HepG2 (cell line): ENCODE results near the gene PSKH1. TPM values are rescaled to one million over a fixed set of nuclear protein-coding genes. Genes with fewer than 3 reads are reported as not detected.

Experiments used
- ATF4 ChIP-seq, 2 experiments: fragments of 450-650 bp in 1 of 2; sonication (generic) in 1 of 2; formaldehyde crosslinking; IDR thresholded peaks; 2 replicates each; pipeline versions ENCODE4 v1.5.0 to v1.8.0; 2020 to 2022; ENCODE audit warnings: mild to moderate bottlenecking in 1 of 2, missing genetic modification reagents in 1 of 2
- CAMTA2 ChIP-seq: sonication (generic); formaldehyde crosslinking; IDR thresholded peaks from 2 replicates; pipeline ENCODE4 v1.4.0; 2020; ENCODE audit warnings: mild to moderate bottlenecking, missing genetic modification reagents, borderline replicate concordance
- MTA1 ChIP-seq: sonication (generic); formaldehyde crosslinking; IDR thresholded peaks from 2 replicates; pipeline ENCODE4 v1.4.0; 2020; ENCODE audit warnings: missing genetic modification reagents, mild to moderate bottlenecking, borderline replicate concordance
- PAXIP1 ChIP-seq: sonication (generic); formaldehyde crosslinking; conservative IDR thresholded peaks from 2 replicates; pipeline ENCODE4 v1.4.0; 2020; ENCODE audit warnings: mild to moderate bottlenecking, missing genetic modification reagents, moderate library complexity
- POLR2A ChIP-seq, 2 experiments: IDR thresholded peaks; 2 replicates each; pipeline ENCODE4 v1.6.1; 2011; ENCODE audit warnings: low read depth in 2 of 2, low read length in 2 of 2, mild to moderate bottlenecking in 1 of 2, moderate library complexity in 1 of 2; ENCODE audit not compliant: insufficient read depth in 1 of 2
- RAD51 ChIP-seq: fragments of 450-650 bp; IDR thresholded peaks from 2 replicates; pipeline ENCODE4 v1.6.1; 2016; ENCODE audit warnings: borderline replicate concordance
- RNF2 ChIP-seq: fragments of 450-650 bp; conservative IDR thresholded peaks from 2 replicates; pipeline ENCODE4 v1.6.1; 2016; ENCODE audit warnings: low read depth
- TIGD3 ChIP-seq: sonication (generic); formaldehyde crosslinking; IDR thresholded peaks from 2 replicates; pipeline ENCODE4 v1.5.1; 2020; ENCODE audit warnings: mild to moderate bottlenecking, missing genetic modification reagents, borderline replicate concordance
- ZBED4 ChIP-seq: sonication (generic); formaldehyde crosslinking; IDR thresholded peaks from 2 replicates; pipeline ENCODE4 v1.4.0; 2020; ENCODE audit warnings: missing genetic modification reagents, borderline replicate concordance
- ZNF382 ChIP-seq: sonication (generic); formaldehyde crosslinking; IDR thresholded peaks from 2 replicates; pipeline ENCODE4 v1.5.0; 2020; ENCODE audit warnings: missing genetic modification reagents, mild to moderate bottlenecking, borderline replicate concordance
- ZNF567 ChIP-seq: sonication (generic); formaldehyde crosslinking; IDR thresholded peaks from 2 replicates; pipeline ENCODE4 v1.8.1; 2023; ENCODE audit warnings: mild to moderate bottlenecking, missing genetic modification reagents, borderline replicate concordance
- ZSCAN29 ChIP-seq: sonication (generic); formaldehyde crosslinking; conservative IDR thresholded peaks from 2 replicates; pipeline ENCODE4 v1.4.0; 2020; ENCODE audit warnings: mild to moderate bottlenecking, missing genetic modification reagents
- polyA plus RNA-seq, 8 experiments: library from polyadenylated mRNA; depleted of rRNA in 3 of 8; stranded (reverse) in 7 of 8; unstranded in 1 of 8; fragments of >200 nt; fragmentation: Illumina TruSeq in 4 of 8; extraction: Trizol in 4 of 8; gene quantifications; 2 replicates each; pipeline versions ENCODE4 v1.2.1 to v1.2.3, GENCODE V29; 2011 to 2016; ENCODE audit warnings: low read depth in 4 of 8, missing spikeins in 1 of 8, mixed read lengths in 1 of 8; ENCODE audit not compliant: insufficient read depth in 1 of 8
- total RNA-seq, 5 experiments: library from RNA; depleted of rRNA; stranded (reverse); fragments of >200 nt; fragmentation: Illumina TruSeq; extraction: Trizol; gene quantifications; 2 replicates each; pipeline ENCODE4 v1.2.3, GENCODE V29; 2016; ENCODE audit warnings: low read depth in 1 of 5
- TF ChIP-seq, protein P1 (sequence below): sonication (generic); formaldehyde crosslinking; IDR thresholded peaks from 2 replicates; pipeline ENCODE4 v1.8.1; 2023; ENCODE audit warnings: mild to moderate bottlenecking, missing genetic modification reagents
- TF ChIP-seq, protein P2 (sequence below): sonication (generic); formaldehyde crosslinking; IDR thresholded peaks from 2 replicates; pipeline ENCODE4 v1.8.1; 2023; ENCODE audit warnings: mild to moderate bottlenecking, missing genetic modification reagents

PSKH1 gene
- total and polyA plus RNA-seq, 2 of the 13 experiments (the other 11 are each of a cell fraction or from before 2014, with no cell fraction given): 8.4 to 19.1 TPM

DNA sequence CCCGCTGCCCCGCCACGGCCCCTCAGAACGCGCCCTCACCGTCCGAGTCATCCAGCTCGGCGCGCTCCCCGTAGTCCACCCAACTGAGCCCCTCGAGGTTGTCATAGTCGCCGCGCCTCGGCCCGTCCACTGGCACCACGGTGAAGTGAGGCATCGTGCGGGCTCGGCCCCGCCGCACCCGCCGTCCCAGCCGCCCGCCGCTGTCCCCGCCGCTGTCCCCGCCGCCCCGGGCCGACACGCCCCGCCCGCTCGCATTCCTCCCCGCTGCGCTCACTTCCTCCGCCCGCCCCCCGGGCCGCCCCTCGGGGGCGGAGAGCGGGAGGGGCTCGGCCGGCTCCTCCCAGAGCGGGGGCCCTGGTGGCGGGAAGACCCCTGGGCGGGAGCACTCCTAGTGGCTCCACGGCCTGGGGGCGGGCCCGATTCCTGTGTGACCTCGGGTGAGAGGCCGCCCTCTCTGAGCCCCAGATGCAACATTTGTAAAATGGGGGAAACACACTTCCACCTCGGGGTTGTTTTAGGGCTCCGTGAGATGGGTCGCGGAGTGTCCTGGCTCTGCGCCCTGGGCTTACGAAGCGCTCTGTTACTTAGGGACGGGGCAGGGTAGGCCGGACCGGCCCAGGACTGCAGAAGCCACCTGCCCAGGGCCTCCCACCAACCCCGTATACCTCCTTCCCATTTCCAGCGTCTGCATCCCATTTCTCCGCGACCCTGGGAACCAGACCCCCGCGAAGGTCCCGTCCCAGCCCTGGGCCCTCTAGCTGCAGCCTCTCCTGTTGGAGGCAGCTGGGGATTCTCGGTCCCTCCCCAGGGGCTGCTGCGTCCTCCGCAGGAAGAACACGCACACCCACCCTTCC is 75.6 kb downstream of the PSKH1 start, which contains the start of gene SLC12A4 (continued):
- TF ChIP-seq ZBED4 (CRISPR knock-in tag) (peak; percentile 62), POLR2A (IDR thresholded peaks at IDR 0.05; ENCODE audit: insufficient read depth in 1 of 2, low read depth in 2 of 2, low read length in 2 of 2) (peak; percentile 66 to 81), CAMTA2 (CRISPR knock-in tag) (no peak; the same call in 1 of the 2 replicates), ATF4 (CRISPR knock-in tag; IDR thresholded peaks at IDR 0.05) (no peak), ZSCAN29 (CRISPR knock-in tag) (peak; percentile 8; the same call in 1 of the 2 replicates), PAXIP1 (peak; percentile 60), TIGD3 (CRISPR knock-in tag) (no peak), ZNF382 (CRISPR knock-in tag) (no peak), RAD51 (no peak), RNF2 (no peak), ZNF567 (CRISPR knock-in tag) (peak; percentile 68; the same call in 1 of the 2 replicates), MTA1 (CRISPR knock-in tag) (peak; percentile 79; the same call in 1 of the 2 replicates)
- TF ChIP-seq, protein P1, sequence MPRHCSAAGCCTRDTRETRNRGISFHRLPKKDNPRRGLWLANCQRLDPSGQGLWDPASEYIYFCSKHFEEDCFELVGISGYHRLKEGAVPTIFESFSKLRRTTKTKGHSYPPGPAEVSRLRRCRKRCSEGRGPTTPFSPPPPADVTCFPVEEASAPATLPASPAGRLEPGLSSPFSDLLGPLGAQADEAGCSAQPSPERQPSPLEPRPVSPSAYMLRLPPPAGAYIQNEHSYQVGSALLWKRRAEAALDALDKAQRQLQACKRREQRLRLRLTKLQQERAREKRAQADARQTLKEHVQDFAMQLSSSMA (CRISPR knock-in tag): 0 out of 2 replicates have a peak, but pooled peaks have one; percentile 64
- TF ChIP-seq, protein P2, sequence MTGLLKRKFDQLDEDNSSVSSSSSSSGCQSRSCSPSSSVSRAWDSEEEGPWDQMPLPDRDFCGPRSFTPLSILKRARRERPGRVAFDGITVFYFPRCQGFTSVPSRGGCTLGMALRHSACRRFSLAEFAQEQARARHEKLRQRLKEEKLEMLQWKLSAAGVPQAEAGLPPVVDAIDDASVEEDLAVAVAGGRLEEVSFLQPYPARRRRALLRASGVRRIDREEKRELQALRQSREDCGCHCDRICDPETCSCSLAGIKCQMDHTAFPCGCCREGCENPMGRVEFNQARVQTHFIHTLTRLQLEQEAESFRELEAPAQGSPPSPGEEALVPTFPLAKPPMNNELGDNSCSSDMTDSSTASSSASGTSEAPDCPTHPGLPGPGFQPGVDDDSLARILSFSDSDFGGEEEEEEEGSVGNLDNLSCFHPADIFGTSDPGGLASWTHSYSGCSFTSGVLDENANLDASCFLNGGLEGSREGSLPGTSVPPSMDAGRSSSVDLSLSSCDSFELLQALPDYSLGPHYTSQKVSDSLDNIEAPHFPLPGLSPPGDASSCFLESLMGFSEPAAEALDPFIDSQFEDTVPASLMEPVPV (CRISPR knock-in tag): peak; percentile 43; the same call in 1 of the 2 replicates
